ENCODE data around the gene FOSL1. TPM values are rescaled to one million over a fixed set of nuclear protein-coding genes. Genes with fewer than 3 reads are reported as not detected.

Gene FOSL1
- total and polyA plus RNA-seq, 2 of the 13 experiments (the other 11 are each of a cell fraction or from before 2014, with no cell fraction given) = 4.0 to 4.1 TPM

DNA sequence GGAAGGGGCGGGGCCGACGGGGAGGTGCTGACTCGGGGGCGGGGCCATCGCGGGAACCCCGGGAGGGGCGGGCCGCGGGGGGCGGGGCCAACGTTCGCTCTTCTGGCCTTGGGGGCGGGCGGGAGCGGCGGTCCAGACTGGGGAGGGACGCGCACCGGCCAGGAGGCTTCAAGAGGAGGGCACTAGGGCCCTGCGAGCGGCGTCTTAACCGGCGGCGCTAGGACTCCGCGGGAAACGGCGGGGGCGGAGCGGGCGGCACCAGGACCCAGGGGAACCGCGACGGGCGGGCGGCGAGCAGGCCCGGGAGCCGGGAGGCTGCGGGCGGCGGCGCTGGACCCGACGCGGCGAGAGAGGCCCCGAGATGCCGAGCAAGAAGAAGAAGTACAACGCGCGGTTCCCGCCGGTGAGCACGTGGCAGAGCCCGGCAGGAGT is 19.0 kb upstream of the FOSL1 start, which contains the start of gene DRAP1 (continued):
- peak; percentile 61 for TF ChIP-seq POLR2G (IDR thresholded peaks at IDR 0.05; ENCODE audit: low read depth, low read length)
- TF ChIP-seq ZNF570 (CRISPR knock-in tag; IDR thresholded peaks at IDR 0.05; ENCODE audit: borderline replicate concordance) = no peak
- TF ChIP-seq, protein P1, sequence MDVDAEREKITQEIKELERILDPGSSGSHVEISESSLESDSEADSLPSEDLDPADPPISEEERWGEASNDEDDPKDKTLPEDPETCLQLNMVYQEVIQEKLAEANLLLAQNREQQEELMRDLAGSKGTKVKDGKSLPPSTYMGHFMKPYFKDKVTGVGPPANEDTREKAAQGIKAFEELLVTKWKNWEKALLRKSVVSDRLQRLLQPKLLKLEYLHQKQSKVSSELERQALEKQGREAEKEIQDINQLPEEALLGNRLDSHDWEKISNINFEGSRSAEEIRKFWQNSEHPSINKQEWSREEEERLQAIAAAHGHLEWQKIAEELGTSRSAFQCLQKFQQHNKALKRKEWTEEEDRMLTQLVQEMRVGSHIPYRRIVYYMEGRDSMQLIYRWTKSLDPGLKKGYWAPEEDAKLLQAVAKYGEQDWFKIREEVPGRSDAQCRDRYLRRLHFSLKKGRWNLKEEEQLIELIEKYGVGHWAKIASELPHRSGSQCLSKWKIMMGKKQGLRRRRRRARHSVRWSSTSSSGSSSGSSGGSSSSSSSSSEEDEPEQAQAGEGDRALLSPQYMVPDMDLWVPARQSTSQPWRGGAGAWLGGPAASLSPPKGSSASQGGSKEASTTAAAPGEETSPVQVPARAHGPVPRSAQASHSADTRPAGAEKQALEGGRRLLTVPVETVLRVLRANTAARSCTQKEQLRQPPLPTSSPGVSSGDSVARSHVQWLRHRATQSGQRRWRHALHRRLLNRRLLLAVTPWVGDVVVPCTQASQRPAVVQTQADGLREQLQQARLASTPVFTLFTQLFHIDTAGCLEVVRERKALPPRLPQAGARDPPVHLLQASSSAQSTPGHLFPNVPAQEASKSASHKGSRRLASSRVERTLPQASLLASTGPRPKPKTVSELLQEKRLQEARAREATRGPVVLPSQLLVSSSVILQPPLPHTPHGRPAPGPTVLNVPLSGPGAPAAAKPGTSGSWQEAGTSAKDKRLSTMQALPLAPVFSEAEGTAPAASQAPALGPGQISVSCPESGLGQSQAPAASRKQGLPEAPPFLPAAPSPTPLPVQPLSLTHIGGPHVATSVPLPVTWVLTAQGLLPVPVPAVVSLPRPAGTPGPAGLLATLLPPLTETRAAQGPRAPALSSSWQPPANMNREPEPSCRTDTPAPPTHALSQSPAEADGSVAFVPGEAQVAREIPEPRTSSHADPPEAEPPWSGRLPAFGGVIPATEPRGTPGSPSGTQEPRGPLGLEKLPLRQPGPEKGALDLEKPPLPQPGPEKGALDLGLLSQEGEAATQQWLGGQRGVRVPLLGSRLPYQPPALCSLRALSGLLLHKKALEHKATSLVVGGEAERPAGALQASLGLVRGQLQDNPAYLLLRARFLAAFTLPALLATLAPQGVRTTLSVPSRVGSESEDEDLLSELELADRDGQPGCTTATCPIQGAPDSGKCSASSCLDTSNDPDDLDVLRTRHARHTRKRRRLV (CRISPR knock-in tag; IDR thresholded peaks at IDR 0.05) = no peak
- TF ChIP-seq, protein P2, sequence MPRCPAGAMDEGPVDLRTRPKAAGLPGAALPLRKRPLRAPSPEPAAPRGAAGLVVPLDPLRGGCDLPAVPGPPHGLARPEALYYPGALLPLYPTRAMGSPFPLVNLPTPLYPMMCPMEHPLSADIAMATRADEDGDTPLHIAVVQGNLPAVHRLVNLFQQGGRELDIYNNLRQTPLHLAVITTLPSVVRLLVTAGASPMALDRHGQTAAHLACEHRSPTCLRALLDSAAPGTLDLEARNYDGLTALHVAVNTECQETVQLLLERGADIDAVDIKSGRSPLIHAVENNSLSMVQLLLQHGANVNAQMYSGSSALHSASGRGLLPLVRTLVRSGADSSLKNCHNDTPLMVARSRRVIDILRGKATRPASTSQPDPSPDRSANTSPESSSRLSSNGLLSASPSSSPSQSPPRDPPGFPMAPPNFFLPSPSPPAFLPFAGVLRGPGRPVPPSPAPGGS (CRISPR knock-in tag; IDR thresholded peaks at IDR 0.05) = 0 out of 2 replicates have a peak, but pooled peaks have one; percentile 36
- TF ChIP-seq ZSCAN22 (CRISPR knock-in tag; IDR thresholded peaks at IDR 0.05) = no peak; the same call in 1 of the 2 replicates
- no peak for TF ChIP-seq FIP1L1 (IDR thresholded peaks at IDR 0.05; ENCODE audit: borderline replicate concordance, insufficient read depth, low read depth, low read length)
- TF ChIP-seq ZFP62 (CRISPR knock-in tag; IDR thresholded peaks at IDR 0.05) = no peak
- no peak for TF ChIP-seq FOXP1 (IDR thresholded peaks at IDR 0.05)
- peak; percentile 44; the same call in 1 of the 2 replicates for TF ChIP-seq FOXP1 (CRISPR knock-in tag; IDR thresholded peaks at IDR 0.05)
- TF ChIP-seq, protein P3, sequence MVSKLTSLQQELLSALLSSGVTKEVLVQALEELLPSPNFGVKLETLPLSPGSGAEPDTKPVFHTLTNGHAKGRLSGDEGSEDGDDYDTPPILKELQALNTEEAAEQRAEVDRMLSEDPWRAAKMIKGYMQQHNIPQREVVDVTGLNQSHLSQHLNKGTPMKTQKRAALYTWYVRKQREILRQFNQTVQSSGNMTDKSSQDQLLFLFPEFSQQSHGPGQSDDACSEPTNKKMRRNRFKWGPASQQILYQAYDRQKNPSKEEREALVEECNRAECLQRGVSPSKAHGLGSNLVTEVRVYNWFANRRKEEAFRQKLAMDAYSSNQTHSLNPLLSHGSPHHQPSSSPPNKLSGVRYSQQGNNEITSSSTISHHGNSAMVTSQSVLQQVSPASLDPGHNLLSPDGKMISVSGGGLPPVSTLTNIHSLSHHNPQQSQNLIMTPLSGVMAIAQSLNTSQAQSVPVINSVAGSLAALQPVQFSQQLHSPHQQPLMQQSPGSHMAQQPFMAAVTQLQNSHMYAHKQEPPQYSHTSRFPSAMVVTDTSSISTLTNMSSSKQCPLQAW (CRISPR knock-in tag; IDR thresholded peaks at IDR 0.05) = no peak
- TF ChIP-seq, protein P4, sequence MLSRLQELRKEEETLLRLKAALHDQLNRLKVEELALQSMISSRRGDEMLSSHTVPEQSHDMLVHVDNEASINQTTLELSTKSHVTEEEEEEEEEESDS (CRISPR knock-in tag; IDR thresholded peaks at IDR 0.05; ENCODE audit: borderline replicate concordance) = no peak
- TF ChIP-seq, protein P5, sequence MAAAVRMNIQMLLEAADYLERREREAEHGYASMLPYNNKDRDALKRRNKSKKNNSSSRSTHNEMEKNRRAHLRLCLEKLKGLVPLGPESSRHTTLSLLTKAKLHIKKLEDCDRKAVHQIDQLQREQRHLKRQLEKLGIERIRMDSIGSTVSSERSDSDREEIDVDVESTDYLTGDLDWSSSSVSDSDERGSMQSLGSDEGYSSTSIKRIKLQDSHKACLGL (CRISPR knock-in tag; IDR thresholded peaks at IDR 0.05) = 0 out of 2 replicates have a peak, but pooled peaks have one; percentile 9
- TF ChIP-seq ZNF563 (CRISPR knock-in tag; IDR thresholded peaks at IDR 0.05) = peak; percentile 72
- TF ChIP-seq MXD4 (CRISPR knock-in tag; IDR thresholded peaks at IDR 0.05) = no peak
- no peak for TF ChIP-seq AGO1 (IDR thresholded peaks at IDR 0.05; ENCODE audit: low read depth, low read length, poor library complexity, severe bottlenecking)
- TF ChIP-seq, protein P6, sequence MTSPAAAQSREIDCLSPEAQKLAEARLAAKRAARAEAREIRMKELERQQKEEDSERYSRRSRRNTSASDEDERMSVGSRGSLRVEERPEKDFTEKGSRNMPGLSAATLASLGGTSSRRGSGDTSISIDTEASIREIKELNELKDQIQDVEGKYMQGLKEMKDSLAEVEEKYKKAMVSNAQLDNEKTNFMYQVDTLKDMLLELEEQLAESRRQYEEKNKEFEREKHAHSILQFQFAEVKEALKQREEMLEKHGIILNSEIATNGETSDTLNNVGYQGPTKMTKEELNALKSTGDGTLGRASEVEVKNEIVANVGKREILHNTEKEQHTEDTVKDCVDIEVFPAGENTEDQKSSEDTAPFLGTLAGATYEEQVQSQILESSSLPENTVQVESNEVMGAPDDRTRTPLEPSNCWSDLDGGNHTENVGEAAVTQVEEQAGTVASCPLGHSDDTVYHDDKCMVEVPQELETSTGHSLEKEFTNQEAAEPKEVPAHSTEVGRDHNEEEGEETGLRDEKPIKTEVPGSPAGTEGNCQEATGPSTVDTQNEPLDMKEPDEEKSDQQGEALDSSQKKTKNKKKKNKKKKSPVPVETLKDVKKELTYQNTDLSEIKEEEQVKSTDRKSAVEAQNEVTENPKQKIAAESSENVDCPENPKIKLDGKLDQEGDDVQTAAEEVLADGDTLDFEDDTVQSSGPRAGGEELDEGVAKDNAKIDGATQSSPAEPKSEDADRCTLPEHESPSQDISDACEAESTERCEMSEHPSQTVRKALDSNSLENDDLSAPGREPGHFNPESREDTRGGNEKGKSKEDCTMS (CRISPR knock-in tag; conservative IDR thresholded peaks at IDR 0.05) = no peak
